GM12892 (cell line): ENCODE results near the gene NABP2.

Source experiments
- DNase-seq: peaks from one replicate; pipeline ENCODE4 v3.0.0; 2011; ENCODE audit not compliant: insufficient read length
- FAIRE-seq: peaks from 2 replicates; lab custom pipeline; 2011; peaks lifted over from hg19 to GRCh38; lab: Jason Lieb, UNC
- POLR2A ChIP-seq: IDR thresholded peaks from 2 replicates; pipeline ENCODE4 v1.6.1; 2011; ENCODE audit warnings: low read depth, low read length, control low read depth
- POLR2AphosphoS5 ChIP-seq: IDR thresholded peaks from 2 replicates; pipeline ENCODE4 v1.6.1; 2011; ENCODE audit warnings: low read depth, low read length, control low read depth
- TAF1 ChIP-seq: IDR thresholded peaks from 2 replicates; pipeline ENCODE4 v1.6.1; 2011; ENCODE audit warnings: low read depth, mild to moderate bottlenecking, control low read depth, low read length, borderline replicate concordance

NABP2 gene

DNA sequence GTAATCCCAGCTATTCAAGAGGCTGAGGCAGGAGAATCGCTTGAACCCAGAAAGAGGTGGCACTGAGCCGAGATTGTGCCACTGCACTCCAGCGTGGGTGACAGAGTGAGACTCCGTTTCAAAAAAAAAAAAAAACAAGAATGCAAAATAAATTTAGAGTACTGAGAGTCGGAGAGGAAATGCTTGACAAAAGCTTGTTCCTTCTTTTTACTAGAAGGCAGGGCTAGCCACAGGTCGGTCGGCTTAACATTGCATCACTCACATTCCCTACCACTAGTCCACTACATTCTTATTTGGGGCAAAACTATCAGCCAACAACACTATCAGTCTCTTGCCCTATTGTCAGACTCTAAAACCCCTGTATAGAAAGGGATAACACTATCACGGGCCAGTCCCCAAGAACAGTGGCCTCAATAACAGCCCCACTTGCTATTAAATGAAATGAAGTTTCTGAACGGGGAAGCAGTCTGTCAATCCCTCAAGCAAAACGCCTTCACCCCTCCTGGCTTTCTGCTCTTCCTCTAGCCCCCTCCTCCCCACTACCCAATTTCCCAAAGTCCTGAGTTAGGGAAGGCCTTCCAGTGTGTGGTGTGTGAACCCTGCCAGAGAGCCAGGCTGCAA, 3.4 kb upstream of the NABP2 start:
- FAIRE-seq (no peak), DNase-seq (no peak)
- no peak for TF ChIP-seq POLR2AphosphoS5
- no peak for TF ChIP-seq TAF1
- no peak for TF ChIP-seq POLR2A

DNA sequence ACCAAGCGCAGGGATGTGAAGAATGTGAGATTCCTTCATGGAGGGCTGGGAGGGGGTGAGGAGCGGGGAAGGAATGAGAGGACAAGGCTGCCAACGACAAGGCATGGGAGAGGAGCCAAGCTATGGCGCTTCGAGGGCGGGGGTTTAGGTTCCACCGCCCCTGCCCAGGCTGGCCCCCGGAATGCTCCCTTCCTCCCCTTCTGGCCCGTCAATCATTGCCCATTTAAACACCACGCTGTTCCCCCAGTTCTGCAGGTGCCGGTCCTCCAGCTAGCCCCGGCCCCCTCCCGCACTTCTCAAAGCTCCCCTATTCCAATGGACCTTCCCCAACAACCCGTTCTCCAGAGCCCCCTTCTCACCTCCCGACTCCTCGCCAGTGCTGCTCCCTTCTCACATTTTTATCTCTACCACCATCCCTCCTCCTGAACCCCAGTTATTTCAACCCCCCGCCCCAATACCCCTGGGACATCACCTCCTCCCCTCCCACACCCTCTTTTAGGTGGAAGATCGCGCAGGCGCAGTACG, 2.8 kb upstream of the NABP2 start:
- DNase-seq: no peak

DNA sequence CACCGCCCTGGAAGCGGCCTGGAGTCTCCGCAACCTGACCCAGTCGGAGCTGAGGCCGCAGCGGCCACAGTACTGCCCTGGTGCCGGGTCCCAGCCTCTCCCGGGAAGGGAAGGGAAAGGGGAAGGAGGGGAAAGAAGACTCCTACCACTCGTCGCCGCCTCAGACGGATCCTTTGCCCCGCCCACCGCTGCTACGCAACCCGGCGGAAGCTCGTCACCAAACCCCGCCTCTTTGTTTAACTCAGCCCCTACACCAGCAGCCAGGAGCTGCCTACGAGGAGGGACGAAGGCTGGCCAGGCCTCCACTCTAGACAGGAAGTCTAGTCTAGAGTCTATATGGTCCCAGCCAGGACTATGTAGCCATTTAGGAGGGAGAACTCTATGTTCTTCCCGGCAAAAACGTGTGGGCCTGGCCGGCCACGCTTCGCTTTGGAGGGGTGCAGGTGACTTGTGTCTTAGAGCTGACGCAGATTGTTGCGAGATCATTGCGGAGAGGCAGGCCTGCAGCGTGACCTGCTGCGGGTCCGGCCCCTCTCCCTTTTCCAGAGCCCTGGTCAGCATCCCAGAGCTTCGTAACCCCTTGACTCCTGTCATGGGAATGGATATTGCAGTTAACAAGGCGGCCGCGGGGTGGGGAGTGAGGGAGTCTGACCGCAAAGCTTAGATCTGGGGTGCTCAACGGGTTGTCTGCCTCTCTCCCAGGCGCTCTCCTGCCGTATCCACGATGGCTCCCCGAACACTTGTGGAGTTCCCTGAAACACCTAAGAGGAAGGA, 2.2 kb upstream of the NABP2 start, which contains the start of gene RNF41:
RNF41 (minus strand) TSS at position 166 of the 774 bp plus-strand sequence. CDS start 7,875 bp downstream, outside the sequence.
- DNase-seq (peak; percentile 97), FAIRE-seq (peak; percentile 95)
- TF ChIP-seq TAF1 (0 out of 2 replicates have a peak, but pooled peaks have one; percentile 51), POLR2AphosphoS5 (peak; percentile 91), POLR2A (peak; percentile 91)

More for the DNA sequence above, 2.8 kb upstream of the NABP2 start:
- TF ChIP-seq POLR2A: no peak
- TF ChIP-seq POLR2AphosphoS5: no peak
- no peak for TF ChIP-seq TAF1
- no peak for FAIRE-seq

DNA sequence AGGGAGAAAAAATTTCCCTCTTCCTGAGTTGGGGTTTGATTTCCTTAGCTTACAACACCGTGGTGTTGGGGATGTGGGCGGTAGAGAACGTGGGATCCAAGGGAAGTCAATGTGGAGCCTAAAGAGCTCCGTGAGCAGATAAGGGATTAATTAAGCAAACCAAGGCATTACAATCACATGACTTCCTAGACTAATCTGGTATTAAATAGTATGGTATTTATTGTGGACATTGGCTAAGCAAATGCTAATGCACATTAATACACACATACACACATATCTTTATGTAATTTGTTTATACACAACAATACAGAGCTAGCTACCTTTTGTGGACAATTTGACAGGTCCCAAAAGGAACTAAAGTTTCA, 1.6 kb upstream of the NABP2 start:
- TF ChIP-seq POLR2A (no peak), TAF1 (no peak), POLR2AphosphoS5 (no peak)
- DNase-seq (no peak), FAIRE-seq (no peak)

DNA sequence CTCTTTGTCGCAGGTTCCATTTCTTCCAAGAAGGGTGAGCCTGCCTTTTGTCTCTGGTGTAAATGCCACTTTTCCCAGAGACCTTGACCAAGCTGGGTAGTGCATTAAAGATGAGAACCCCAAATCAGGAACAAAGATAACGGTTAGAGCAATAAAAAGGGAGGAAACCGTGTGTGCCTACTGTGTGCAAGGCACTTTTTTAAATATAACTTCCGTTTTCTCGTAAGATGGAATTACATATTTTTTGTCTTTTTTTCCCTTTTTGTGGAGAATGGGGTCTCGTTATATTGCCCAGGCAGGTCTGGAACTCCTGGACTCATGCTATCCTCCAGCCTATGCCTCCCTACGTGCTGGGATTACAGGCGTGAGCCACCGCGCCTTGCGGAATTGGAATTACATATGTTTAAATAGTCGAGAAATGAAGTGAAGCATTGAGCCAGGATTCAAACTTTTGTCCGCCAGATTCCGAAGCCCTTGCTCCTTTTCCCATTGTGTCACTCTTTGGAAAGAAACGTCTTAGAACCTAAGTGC, 506 bp upstream of the NABP2 start:
- DNase-seq (no peak), FAIRE-seq (no peak)
- TF ChIP-seq POLR2A (no peak), POLR2AphosphoS5 (no peak), TAF1 (no peak)

DNA sequence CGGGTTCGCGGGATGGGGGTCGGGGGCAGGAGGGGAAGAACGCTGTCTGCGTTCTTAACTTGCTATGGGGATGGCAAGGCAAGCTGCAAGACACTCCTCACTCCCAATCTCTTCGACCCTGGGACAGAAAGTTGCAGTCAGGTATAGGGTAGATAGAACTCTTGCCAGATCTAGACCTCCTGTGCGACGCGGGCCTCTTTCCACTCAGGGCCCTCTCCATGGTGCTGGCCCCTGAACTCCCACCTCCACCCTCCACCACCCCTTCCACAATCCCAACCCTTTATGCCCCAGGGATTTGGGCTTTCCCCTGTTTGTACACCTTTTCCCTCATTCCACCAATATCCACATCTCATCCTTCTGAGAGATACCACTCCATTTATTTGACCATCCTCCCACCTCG, 812 bp downstream of the NABP2 start:
- FAIRE-seq: no peak
- DNase-seq: no peak
- no peak for TF ChIP-seq TAF1

DNA sequence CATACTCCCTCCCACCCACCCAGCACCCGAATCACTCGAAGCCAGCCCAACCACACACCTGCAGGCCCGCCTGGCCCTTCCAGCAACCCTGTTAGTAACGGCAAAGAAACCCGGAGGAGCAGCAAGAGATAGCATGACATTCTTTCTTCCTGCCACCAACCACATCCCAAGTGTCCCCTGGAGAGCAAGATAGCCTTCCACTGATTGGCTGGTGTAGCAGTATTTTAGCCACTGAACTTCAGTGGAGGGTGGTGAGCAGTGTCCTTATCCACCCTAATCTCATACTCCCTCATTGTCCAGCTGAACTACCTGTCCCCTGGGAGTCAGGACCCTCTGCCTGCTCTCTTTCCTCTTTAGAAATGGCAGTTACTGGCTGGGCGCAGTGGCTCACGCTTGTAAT, 4.9 kb downstream of the NABP2 start:
- DNase-seq (no peak), FAIRE-seq (no peak)
- no peak for TF ChIP-seq TAF1
- no peak for TF ChIP-seq POLR2A
- no peak for TF ChIP-seq POLR2AphosphoS5

GRCh38 chr12:56229916-56230431, 5.8 kb downstream of the NABP2 start, which contains the start of gene SLC39A5:
TSS of gene SLC39A5 (plus strand) at chr12:56230051. CDS start at chr12:56231275, 1,224 bp downstream.
- no peak for DNase-seq
- TF ChIP-seq TAF1 (no peak), POLR2AphosphoS5 (no peak), POLR2A (no peak)
- FAIRE-seq: no peak

- DNase-seq (no peak), FAIRE-seq (no peak)
- TF ChIP-seq TAF1: no peak
- no peak for TF ChIP-seq POLR2A
- no peak for TF ChIP-seq POLR2AphosphoS5
Measured at GRCh38 chr12:56230432-56231183, 6.5 kb downstream of the NABP2 start.

DNA sequence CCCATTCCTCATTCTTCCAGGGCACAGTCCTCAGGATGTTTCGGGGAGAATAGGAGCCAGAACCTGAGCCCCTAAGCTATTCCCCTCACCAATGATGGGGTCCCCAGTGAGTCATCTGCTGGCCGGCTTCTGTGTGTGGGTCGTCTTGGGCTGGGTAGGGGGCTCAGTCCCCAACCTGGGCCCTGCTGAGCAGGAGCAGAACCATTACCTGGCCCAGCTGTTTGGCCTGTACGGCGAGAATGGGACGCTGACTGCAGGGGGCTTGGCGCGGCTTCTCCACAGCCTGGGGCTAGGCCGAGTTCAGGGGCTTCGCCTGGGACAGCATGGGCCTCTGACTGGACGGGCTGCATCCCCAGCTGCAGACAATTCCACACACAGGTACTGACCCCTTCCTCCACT, 7.0 kb downstream of the NABP2 start:
- FAIRE-seq (no peak), DNase-seq (no peak)
- TF ChIP-seq TAF1 (no peak), POLR2A (no peak), POLR2AphosphoS5 (no peak)
